ENCODE measurements around the gene MAP3K3.

DNA sequence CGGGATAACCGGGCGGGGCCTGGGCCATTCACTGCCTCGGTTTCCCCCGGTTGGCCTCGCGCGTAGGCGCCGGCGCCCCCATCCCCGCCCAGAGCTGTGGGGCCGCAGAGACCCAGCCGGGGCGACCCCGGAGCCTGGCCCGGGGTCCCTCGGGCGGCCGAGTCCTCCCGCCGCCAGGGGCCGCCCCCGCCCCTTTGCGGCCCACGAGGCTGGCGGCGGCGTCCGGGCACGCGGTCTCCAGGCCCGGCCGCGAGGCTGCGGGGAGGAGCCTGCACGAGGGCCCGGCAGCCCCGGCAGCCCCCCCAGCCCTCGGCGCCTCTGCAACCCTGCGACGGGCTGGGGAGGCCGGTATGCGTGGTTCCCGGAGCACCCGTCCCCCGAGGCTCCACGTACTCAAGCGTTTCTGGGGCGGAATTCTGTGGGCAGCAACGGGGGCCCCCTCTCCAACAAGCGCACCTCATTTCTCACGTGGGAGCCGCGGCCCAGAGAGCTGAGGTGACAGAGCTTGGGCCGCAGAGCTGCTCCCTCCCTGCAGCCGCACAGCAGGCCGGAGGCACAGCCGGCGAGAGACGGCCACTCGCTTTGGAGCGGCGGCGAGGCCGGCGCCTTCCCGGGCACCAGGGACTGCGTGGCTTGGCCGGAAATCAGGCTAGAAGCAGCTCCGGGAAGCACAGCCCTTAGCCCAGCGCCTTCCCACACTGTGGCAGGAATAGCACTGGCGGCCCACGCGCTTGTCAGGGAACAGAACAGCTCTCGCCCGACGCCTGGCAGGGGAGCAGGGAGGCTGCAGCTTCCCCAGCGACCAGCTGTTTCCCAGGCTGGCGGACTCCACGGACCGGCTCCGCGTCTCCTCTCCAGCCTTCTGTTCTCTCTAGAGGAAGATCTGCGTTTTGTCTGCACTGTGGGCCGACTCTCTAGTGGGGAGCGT is 78.6 kb downstream of the MAP3K3 start:
- no peak for TF ChIP-seq EZH2 (IDR thresholded peaks at IDR 0.05; ENCODE audit: borderline replicate concordance, low read depth, low read length, severe bottlenecking)
- TF ChIP-seq, protein P1, sequence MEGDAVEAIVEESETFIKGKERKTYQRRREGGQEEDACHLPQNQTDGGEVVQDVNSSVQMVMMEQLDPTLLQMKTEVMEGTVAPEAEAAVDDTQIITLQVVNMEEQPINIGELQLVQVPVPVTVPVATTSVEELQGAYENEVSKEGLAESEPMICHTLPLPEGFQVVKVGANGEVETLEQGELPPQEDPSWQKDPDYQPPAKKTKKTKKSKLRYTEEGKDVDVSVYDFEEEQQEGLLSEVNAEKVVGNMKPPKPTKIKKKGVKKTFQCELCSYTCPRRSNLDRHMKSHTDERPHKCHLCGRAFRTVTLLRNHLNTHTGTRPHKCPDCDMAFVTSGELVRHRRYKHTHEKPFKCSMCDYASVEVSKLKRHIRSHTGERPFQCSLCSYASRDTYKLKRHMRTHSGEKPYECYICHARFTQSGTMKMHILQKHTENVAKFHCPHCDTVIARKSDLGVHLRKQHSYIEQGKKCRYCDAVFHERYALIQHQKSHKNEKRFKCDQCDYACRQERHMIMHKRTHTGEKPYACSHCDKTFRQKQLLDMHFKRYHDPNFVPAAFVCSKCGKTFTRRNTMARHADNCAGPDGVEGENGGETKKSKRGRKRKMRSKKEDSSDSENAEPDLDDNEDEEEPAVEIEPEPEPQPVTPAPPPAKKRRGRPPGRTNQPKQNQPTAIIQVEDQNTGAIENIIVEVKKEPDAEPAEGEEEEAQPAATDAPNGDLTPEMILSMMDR (IDR thresholded peaks at IDR 0.05; ENCODE audit: borderline replicate concordance, extremely low read depth, low read length, poor library complexity, severe bottlenecking) = no peak

Measured in DND-41 (cell line).